ENCODE measurements around the gene DCC. TPM values are rescaled to one million over a fixed set of nuclear protein-coding genes. Genes with fewer than 3 reads are reported as not detected.

The DCC gene
- total and polyA plus RNA-seq, 2 of the 8 experiments (the other 6 are each of a cell fraction or from before 2014, with no cell fraction given): 0.14 to 1.4 TPM

DNA sequence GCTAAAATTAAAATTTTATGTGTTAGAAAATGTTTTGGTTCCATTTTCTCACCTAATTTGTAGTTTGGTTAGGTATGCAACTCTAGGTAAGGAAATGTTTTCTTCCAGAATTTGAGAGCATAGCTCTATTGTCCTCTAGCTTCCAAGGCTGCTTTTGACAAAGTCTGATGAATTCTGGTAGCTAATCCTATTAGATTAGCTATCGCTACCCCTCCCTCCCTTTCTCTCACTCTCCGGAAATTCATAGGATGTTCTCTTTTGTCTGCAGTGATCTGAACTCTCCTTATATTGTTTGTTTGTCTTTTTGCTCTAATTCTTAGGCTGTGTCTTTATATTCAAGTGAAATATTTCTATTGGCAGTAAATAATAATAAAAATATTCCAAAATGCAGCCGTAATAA is 382.9 kb downstream of the DCC start:
- Histone ChIP-seq H3K4me2 (ENCODE audit: insufficient read depth in 1 of 2, low read depth in 2 of 2, low read length in 2 of 2) (no peak overlapping the region), H3K9ac (replicated peaks in 1 of 4; ENCODE audit: extremely low read depth in 1 of 4, low read depth in 3 of 4, low read length in 3 of 4) (no peak overlapping the region), H3K79me2 (ENCODE audit: control insufficient read depth in 1 of 2, insufficient read depth in 2 of 2, low read length in 2 of 2) (no peaks in the 10 kb centered on the region), H3K27ac (ENCODE audit: low read depth, low read length) (no peak overlapping the region), H3K9me3 (ENCODE audit: insufficient read depth in 2 of 2, low read depth in 1 of 2, low read length in 1 of 2) (no peaks in the 10 kb centered on the region), H3K4me3 (ENCODE audit: extremely low read depth in 1 of 4, insufficient read depth in 2 of 4, low read depth in 3 of 4, low read length in 4 of 4) (no peak overlapping the region), H4K8ac (ENCODE audit: extremely low read depth, insufficient read depth, low read length) (no peak overlapping the region), H2BK20ac (ENCODE audit: low read length) (no peak overlapping the region), H2AK5ac (ENCODE audit: low read depth, low read length) (no peak overlapping the region), H3K27me3 (replicated peaks in 1 of 4; ENCODE audit: control insufficient read depth in 3 of 4, extremely low read depth in 1 of 4, insufficient read depth in 3 of 4, low read length in 3 of 4) (no peaks in the 10 kb centered on the region), H3K56ac (replicated peaks; ENCODE audit: insufficient read length, low read depth, low read length) (no peak overlapping the region), H3K18ac (ENCODE audit: extremely low read depth, low read length) (no peak overlapping the region), H3K23me2 (ENCODE audit: low read depth, low read length) (no peaks in the 10 kb centered on the region), H3K36me3 (ENCODE audit: control insufficient read depth in 2 of 4, insufficient read depth in 4 of 4, low read length in 3 of 4) (no peaks in the 10 kb centered on the region), H2BK15ac (ENCODE audit: low read length) (no peak overlapping the region), H2BK12ac (ENCODE audit: low read depth, low read length) (no peak overlapping the region), H4K91ac (replicated peaks; ENCODE audit: insufficient read length, low read length) (no peak overlapping the region), H4K20me1 (replicated peaks in 1 of 2; ENCODE audit: control insufficient read depth in 1 of 2, insufficient read depth in 2 of 2, low read length in 2 of 2) (no peaks in the 10 kb centered on the region), H2AFZ (ENCODE audit: low read length) (no peak overlapping the region), H2BK5ac (ENCODE audit: low read depth, low read length) (no peak overlapping the region), H3K79me1 (ENCODE audit: low read depth, low read length) (no peaks in the 10 kb centered on the region), H3K4me1 (replicated peaks in 1 of 4; ENCODE audit: control insufficient read depth in 3 of 4, insufficient read depth in 4 of 4, low read length in 3 of 4) (peaks cover 0 to 3% (median 0%) of the 10 kb centered on the region in 4 experiments; a peak in 1 of 7 replicates), H3K4ac (replicated peaks; ENCODE audit: insufficient read length, low read depth, low read length) (no peak overlapping the region), H3K14ac (ENCODE audit: insufficient read length) (no peak overlapping the region), H2BK120ac (replicated peaks; ENCODE audit: low read depth, low read length) (no peak overlapping the region), H4K5ac (ENCODE audit: insufficient read length, low read depth, low read length) (no peak overlapping the region), H3K23ac (ENCODE audit: insufficient read length) (no peak overlapping the region)
- 87% methylated on average over 3 of the region's 3 CpGs; no CpG with 5 or more reads in 1 of the 2 experiments for WGBS, 2 experiments (ENCODE audit: extremely low coverage in 1 of 2, insufficient coverage in 1 of 2, insufficient read length in 1 of 2, insufficient replicate concordance in 2 of 2, low coverage in 1 of 2, low lambda C conversion rate in 2 of 2, missing lambda C conversion rate in 1 of 2)
- ChIA-PET POLR2A (ENCODE audit: partially characterized antibody) (no interaction called here), CTCF (ENCODE audit: partially characterized antibody) (no interaction called here)
- no peak for FAIRE-seq
- DNase-seq (ENCODE audit: low read depth in 1 of 2, low spot score in 2 of 2): no peak
- TF ChIP-seq RXRA (IDR thresholded peaks at IDR 0.05; ENCODE audit: insufficient read depth, low read depth, low read length): no peak
- TF ChIP-seq PHF8 (conservative IDR thresholded peaks at IDR 0.05; ENCODE audit: low read depth, low read length): no peak
- TF ChIP-seq EZH2 (IDR thresholded peaks at IDR 0.05; ENCODE audit: low read depth, low read length, severe bottlenecking): no peak
- TF ChIP-seq, protein P1, sequence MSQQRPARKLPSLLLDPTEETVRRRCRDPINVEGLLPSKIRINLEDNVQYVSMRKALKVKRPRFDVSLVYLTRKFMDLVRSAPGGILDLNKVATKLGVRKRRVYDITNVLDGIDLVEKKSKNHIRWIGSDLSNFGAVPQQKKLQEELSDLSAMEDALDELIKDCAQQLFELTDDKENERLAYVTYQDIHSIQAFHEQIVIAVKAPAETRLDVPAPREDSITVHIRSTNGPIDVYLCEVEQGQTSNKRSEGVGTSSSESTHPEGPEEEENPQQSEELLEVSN (IDR thresholded peaks at IDR 0.05): no peak
- no peak for TF ChIP-seq RAD21 (IDR thresholded peaks at IDR 0.05 in 1 of 2, conservative IDR thresholded peaks at IDR 0.05 in 1 of 2; ENCODE audit: low read depth in 2 of 2, low read length in 2 of 2)
- no peak for TF ChIP-seq CREB1 (IDR thresholded peaks at IDR 0.05)
- no peak for TF ChIP-seq CHD2 (IDR thresholded peaks at IDR 0.05; ENCODE audit: low read length)
- no peak for TF ChIP-seq FOSL1 (IDR thresholded peaks at IDR 0.05; ENCODE audit: insufficient read depth, low read depth, low read length)
- TF ChIP-seq SP1 (IDR thresholded peaks at IDR 0.05; ENCODE audit: low read depth, low read length): no peak

Data from H1 (cell line).